Smooth muscle cell of the brain vasculature (primary cell): ENCODE data around the gene SLC25A24.
"Not testable (repeated sequence)": the region's sequence is repeated elsewhere in the genome, so short reads cannot be mapped to it uniquely, and the experiment has no call there.

Experiments
- DNase-seq: peaks from one replicate; pipeline ENCODE4 v3.0.0-alpha.2; 2012; ENCODE audit warnings: low read depth, low spot score

The SLC25A24 gene

DNA sequence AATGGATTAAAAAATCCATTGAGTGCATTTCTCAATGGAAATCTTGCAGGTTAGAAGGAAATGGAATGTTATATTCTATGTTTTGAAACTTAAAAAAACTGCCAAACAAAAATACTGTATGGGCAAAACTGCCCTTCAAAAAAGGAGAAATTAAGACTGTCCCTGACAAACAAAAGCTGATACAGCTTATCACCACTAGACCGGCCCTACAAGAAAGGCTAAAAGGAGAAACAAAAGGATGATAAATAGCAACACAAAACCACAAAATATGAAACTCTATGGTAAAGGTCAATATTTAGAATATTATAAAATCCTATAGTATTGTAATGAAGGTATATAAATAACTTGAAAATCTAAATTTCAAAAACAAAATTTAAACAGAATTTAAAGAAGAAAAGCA is 60.0 kb downstream of the SLC25A24 start:
- DNase-seq, result no peak

- DNase-seq, result not testable (repeated sequence)
These were observed 60.6 kb downstream of the SLC25A24 start for GRCh38 chr1:108139555-108139954.

DNA sequence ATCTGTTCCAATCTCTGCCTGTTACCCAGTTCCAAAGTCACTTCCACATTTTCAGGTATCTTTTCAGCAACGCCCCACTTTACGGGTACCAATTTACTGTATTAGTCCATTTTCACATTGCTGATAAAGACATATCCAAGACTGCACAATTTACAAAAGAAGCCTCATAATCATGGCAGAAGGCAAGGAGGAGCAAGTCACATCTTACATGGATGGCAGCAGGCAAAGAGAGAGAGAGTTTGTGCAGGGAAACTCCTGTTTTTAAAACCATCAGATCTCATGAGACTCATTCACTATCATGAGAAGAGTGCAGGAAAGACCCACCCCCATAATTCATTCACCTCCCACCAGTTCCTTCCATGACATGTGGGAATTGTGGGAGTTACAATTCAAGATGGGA is 67.0 kb downstream of the SLC25A24 start:
- DNase-seq, result not testable (repeated sequence)

DNA sequence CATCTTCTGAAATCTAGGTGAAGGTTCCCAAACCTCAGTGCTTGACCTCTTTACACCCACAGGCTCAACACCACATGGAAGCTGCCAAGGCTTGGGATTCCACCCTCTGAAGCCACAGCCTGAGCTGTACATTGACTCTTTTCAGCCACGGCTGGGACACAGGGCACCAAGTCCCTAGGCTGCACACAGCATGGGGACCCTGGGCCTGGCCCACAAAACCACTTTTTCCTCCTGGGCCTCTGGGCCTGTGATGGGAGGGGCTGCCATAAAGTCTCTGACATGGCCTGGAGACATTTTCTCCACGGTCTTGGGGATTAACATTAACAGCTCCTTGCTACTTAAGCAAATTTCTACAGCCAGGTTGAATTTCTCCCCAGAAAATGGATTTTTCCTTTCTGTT is 67.8 kb downstream of the SLC25A24 start:
- not testable (repeated sequence) for DNase-seq

GRCh38 chr1:108131281-108131680 is 68.9 kb downstream of the SLC25A24 start:
- DNase-seq, result not testable (repeated sequence)

DNA sequence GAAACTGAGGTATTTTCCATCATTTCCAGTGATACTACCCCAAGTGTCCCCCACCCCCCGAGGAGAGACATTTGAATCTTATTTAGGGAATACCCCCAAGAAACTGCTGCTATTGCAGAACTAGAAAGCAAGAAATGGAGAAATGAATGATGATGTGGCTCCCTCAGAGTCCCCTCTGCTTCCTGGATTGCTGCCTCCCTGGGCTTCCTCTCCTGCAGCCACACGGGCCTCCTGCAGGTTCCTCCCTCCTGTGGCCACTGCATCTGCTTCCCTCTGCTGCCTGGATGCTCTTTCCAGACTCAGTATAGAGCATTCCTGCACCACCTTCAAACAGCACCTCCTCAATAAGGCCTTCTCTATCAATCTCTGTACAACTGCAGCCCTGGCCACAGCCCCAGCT is 69.3 kb downstream of the SLC25A24 start:
- no peak for DNase-seq

GRCh38 chr1:108129999-108130398 is 70.1 kb downstream of the SLC25A24 start:
- no peak for DNase-seq

DNA sequence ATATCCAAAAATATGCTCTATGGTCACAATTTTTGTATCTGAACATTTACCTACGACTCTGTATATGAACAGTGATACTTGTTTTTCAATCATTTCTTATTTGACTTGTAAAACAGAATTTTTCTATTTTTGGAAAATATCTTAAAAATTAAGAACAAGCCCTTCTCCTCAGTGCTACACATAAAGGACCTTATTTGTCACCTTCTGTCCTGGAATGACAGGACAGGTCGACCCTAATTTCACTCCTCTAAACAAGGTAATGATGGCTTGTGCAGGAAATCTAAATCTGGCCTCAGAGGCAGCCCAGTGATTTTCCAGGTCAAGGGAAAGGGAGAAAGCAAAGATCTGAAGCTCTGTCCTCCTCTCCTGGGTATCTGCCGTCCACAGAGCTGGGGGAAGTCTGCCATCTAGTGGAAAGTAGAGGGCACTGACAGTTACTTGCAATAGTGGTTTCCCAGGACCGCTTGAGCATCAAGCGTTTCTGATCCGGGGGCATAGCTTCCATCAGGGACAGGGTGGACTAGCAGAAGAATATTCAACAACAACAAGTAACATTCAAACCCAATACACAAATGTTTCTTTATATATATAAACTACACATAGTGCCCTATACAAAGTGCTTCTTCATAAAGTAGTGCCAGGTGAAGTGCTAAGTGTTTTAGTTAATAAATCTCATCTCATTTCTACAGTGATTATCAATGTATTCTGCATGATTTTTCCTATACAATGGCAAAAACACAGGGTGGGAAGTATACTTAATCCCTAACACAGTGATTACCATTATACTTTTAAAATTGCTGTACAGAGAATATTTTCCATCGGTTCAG is 74.6 kb downstream of the SLC25A24 start:
- peak; percentile 60 for DNase-seq

- DNase-seq, result no peak
These were observed 75.4 kb downstream of the SLC25A24 start for GRCh38 chr1:108124622-108125311.

DNA sequence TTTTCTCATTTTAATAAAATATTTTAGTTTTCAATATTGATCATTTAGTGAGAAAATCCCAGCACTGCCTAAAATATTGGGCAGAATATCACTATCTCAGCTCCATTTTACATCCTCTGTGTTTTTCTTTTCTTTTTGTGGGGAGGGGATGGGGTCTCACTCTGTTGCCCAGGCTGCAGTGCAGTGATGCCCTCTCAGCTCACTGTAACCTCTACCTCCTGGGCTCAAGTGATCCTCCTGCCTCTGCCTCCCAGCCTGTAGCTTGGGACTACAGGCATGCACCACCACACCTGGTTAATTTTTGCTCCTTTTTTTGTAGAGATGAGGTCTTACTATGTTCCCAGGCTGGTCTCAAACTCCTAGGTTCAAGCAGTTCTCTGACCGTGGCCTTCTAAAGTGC is 76.1 kb downstream of the SLC25A24 start:
- no peak for DNase-seq

DNA sequence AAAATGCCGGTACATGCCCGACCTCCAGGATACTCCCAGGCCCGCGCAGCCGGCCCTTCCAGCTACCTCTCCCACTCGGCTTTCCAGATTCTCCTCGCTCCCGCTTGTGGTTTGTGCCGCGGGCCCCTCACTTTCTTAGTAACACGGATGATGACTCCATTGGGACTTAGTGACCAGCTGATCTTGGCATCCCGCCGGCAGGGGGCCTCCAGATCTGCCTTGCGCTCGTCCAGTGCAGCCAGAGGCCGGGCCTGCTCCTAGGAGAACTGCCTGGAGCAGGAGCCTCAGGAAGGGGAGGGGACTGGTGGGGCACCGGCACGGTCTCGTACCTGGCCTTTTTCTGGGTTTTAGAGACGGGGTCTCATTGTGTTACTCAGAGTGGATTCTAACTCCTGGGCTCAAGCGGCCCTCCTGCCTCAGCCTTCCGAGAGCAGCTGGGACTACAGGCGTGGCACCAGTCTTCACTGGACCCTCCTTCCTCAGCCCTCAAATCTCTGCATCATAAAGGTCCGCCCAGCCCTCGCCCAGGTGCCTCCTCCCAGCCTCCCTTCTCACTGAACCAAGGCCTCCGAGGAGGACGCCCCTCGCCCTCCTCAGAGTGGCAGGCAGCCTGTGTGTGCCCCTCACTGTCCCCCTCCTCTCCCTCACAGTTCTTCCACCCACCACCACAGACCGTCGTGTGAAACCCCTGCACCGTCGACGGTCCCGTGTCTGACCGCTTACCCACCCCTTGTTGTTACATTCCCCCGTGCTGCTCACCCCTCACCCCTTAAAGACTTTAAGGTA is 78.6 kb downstream of the SLC25A24 start:
- DNase-seq, result no peak

DNA sequence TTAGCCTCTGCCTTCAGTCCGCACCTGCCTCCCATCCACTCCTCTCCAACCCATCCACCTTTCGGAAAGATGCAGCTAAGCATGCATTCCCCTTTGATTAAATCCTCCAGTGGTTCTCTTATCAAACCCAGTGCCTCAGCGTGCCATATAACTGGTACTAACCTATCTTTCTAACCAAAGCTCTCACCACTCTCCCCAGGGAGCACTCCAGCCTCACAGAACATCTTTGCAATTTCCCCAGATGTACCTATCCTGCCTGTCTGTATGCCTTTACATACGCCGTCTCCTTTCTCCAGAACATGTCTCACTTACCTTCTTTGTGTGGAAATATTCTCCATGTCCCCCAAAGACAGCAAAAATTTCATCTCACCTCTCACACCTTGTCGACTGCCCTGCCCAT is 80.0 kb downstream of the SLC25A24 start:
- DNase-seq, result no peak

- no peak for DNase-seq
These were observed 80.6 kb downstream of the SLC25A24 start for GRCh38 chr1:108119500-108119899.

DNA sequence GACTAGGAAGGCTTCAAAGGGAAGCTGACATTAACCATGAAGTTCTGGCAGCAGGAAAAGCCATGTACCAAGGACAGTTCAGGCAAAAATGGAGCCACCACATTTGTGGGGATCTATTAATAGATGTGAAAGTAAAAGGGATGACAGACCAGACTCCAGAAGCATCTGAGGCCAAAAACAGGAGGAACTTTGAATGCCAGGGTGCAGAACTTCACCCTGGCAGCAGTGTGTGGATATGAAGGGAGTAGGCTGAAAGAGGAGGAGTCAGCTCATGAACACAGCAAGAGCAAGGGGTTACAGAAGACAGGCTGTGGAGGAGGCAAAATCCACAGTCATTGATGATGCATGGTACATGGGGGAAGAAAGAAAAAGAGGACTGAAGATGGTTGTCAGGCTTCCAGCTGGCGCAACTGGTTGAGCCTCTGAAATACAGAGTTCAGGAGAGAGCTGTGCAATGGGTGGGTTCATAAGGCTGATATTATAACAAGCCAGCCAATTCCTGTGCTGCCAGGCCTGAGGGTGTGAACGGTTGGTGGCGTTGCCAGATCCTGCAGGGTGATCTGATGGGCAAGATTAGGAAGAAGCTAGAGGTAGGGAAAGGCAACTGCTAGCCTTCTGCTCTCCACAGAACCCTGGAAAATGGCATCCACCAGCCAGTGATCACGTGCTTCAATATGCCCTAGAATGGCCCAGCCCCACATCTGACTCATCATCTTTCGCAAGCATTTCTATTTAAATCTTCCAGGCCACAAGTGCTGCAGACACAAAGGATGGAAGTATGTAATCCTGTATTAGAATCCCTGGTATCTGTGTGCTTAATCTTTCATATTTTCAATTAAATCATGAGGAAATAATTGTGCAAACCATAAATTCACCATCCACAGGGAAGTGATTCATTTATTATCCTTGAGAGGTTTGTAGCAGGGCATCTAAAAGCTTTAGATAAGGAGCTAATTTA is 81.9 kb downstream of the SLC25A24 start:
- DNase-seq, result no peak

DNA sequence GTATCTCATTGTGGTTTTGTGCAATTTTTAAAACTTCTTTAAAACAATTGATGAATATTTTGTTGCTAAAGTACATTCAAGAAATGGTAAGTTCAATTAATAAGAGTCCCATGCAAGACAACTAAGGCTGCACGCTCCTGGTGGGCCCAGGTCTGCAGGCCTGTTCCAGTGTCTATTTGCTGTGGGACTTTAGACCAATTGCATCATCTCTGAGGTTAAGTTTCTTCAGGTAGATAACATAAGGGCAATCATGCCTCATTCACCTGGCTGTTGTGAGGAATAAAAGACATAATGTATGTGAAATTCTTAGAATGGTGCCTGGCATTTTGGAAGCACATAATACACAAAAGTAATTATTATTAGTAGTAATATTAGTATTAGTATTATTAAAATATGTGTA is 82.9 kb downstream of the SLC25A24 start:
- DNase-seq, result no peak

- DNase-seq, result no peak
These were observed 86.0 kb downstream of the SLC25A24 start for GRCh38 chr1:108114033-108114599.

DNA sequence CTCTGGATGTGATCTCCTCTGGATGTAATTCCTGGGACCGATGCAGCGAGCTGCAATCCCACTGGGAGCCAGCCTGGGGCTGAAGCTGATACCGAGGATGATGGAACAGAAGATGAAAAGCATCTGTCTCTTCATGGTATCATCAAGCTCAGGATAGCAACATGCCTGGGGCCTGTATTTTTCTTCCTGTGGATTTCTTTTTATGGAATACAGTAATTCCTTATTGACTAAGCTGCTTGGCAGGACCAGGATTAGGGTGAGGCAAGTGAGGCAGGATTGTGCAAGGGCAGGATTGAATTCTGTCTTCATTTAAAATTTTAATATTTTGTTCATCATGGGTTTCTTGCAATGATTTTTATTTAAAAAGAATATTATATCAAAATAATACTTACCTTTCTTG is 86.6 kb downstream of the SLC25A24 start:
- DNase-seq, result no peak

- DNase-seq, result no peak
These were observed 90.7 kb downstream of the SLC25A24 start for GRCh38 chr1:108109295-108109973.

- no peak for DNase-seq
These were observed 92.0 kb downstream of the SLC25A24 start for GRCh38 chr1:108108119-108108518.

GRCh38 chr1:108107658-108108057 is 92.5 kb downstream of the SLC25A24 start:
- DNase-seq, result no peak
